ES-I3 (cell line): Measurements from ENCODE around the gene CFAP61.
"Not testable (repeated sequence)": the region's sequence is repeated elsewhere in the genome, so short reads cannot be mapped to it uniquely, and the experiment has no call there.

Source experiments
- H3K36me3 ChIP-seq: 2 replicates; pipeline ENCODE4 v1.6.1; 2013; ENCODE audit warnings: mild to moderate bottlenecking, low read length, control low read depth, moderate library complexity; ENCODE audit not compliant: insufficient read depth
- H3K4me1 ChIP-seq: 2 replicates; pipeline ENCODE4 v1.6.1; 2013; ENCODE audit warnings: mild to moderate bottlenecking, control low read depth, low read length; ENCODE audit not compliant: insufficient read depth
- H3K9ac ChIP-seq: 2 replicates; pipeline ENCODE4 v1.6.1; 2013; ENCODE audit warnings: low read depth, mild to moderate bottlenecking, low read length, moderate library complexity
- H3K9me3 ChIP-seq: 2 replicates; pipeline ENCODE4 v1.6.1; 2013; ENCODE audit warnings: mild to moderate bottlenecking, low read length, moderate library complexity; ENCODE audit not compliant: control insufficient read depth, insufficient read depth

CFAP61 gene

GRCh38 chr20:20209684-20210083, 157.4 kb downstream of the CFAP61 start:
- H3K4me1 ChIP-seq: no peaks in the 10 kb centered on the region
- H3K36me3 ChIP-seq: no peaks in the 10 kb centered on the region
- no peaks in the 10 kb centered on the region for H3K9me3 ChIP-seq
- H3K9ac ChIP-seq: no peak overlapping the region

DNA sequence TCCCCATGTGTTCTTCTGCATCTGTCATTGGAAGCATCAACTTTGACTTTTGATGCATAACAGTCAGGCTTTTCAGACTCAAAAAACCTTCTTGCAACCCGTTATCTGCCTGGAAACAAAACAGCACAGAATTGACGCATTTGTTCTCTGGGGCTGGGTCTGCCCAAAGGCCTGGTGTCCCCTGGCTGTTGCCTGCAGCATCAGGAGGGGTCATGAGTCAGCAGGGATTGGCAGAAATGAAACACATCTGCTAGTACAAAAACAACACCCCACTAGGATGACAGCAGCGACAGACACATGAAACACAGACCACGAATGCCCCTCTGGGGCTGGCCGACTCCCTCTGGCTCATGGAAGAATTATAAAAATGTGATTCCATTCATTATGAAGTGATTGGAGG, 158.0 kb downstream of the CFAP61 start:
- Histone ChIP-seq H3K4me1 (no peaks in the 10 kb centered on the region), H3K9ac (no peak overlapping the region), H3K9me3 (no peaks in the 10 kb centered on the region), H3K36me3 (no peaks in the 10 kb centered on the region)

DNA sequence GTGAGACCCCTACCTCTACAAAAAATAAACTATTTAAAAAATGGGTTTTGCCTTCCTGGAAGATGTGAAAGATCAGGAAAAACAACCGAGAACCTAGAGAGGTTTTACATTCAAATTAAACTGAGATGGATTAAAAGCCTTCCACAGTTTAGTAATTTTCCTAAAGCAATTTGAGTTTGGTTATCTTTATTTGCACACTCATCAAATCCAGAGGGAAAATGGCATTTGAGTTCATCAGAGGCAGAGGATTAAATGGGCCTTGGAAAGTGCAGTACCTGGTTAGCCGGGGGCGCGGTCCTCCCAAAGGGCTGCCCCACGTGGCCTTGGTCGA, 158.6 kb downstream of the CFAP61 start:
- Histone ChIP-seq H3K9me3 (no peaks in the 10 kb centered on the region), H3K9ac (no peak overlapping the region), H3K4me1 (no peaks in the 10 kb centered on the region), H3K36me3 (no peaks in the 10 kb centered on the region)

GRCh38 chr20:20211274-20211987, 159.1 kb downstream of the CFAP61 start:
- Histone ChIP-seq H3K4me1 (no peaks in the 10 kb centered on the region), H3K9ac (no peak overlapping the region), H3K9me3 (no peaks in the 10 kb centered on the region), H3K36me3 (no peaks in the 10 kb centered on the region)

DNA sequence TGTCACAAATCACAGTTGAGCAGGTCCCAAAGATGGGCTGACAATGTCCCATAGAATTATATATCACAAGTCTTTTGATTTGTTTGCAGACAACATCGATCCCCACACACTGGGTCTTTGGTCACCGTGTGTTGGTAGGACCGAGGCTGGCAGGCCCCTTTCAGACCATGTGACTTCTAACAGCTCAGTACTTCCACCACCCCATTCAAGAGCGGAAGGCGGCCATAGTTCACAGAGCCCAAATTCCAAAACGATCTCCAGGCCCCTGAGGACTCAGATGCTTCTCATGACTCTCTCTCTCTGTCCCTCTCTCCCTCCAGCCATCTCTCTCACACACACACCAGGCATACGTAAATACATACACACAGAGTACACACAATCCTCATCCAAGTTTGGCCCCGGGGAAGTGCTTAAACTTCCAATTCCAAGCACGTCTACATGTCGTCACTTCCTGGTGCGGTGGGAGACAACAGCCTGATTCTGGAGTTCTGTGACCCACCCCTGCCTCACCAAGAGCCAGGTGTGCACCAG, 159.7 kb downstream of the CFAP61 start:
- Histone ChIP-seq H3K4me1 (no peaks in the 10 kb centered on the region), H3K9me3 (no peaks in the 10 kb centered on the region), H3K36me3 (no peaks in the 10 kb centered on the region), H3K9ac (no peak overlapping the region)

- H3K4me1 ChIP-seq: no peaks in the 10 kb centered on the region
- no peaks in the 10 kb centered on the region for H3K9me3 ChIP-seq
- no peaks in the 10 kb centered on the region for H3K36me3 ChIP-seq
- H3K9ac ChIP-seq: no peak overlapping the region
Measured at GRCh38 chr20:20212675-20213096, 160.4 kb downstream of the CFAP61 start.

DNA sequence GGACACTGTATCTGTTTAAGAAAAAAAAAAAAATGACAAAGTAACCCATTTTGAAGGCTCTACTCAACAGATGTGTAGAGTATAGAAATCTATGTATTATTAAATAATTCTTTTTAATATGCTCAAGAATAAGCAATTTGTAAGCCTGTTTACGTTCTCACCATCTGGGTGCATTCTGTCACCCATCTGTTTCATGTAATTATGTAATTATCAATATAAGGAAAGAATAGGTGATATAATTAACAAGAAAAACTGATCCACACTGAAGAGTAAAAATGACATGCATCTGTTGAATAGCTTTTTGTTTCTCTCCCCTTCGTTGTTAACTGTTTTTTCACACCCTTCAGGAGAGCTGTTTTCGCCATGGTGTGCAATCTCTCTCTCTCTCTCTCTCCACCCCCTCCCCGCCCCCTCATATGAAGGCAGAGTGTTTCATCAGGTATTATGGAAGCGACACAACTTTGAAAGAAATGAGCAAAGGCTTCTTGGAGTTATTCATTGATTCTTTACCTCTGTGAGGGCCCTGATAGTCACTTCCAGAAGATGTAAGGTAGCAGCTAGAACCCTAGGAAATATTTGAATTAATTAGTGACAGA, 161.3 kb downstream of the CFAP61 start:
- H3K9ac ChIP-seq: no peak overlapping the region
- H3K9me3 ChIP-seq: no peaks in the 10 kb centered on the region
- H3K36me3 ChIP-seq: no peaks in the 10 kb centered on the region
- H3K4me1 ChIP-seq: no peaks in the 10 kb centered on the region

DNA sequence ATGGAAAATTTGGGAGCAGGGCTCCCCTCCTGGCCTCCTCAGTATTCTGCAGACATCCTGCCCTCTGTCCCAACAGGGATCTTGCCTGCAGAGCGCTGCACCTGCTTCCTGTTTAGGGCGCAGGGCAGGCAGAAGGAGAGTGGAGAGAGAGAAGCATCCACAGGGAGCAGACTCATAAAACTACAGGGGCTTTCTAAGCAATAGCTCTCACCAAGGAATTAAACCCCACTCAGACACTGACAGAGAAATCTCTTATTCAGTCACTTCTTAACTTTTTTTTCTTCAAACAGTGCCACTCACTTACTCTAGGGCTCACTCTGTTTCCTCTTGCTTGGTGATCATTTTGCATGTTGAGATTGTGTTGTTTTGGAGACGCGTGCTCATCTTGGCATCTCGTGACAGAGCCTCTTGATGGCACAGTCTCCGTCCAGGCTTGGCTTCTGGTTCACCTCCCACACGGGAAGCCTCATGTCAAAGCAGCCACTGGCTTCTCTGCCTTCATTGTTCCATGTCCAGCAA, 162.5 kb downstream of the CFAP61 start:
- Histone ChIP-seq H3K36me3 (no peaks in the 10 kb centered on the region), H3K4me1 (no peaks in the 10 kb centered on the region), H3K9me3 (no peaks in the 10 kb centered on the region), H3K9ac (no peak overlapping the region)

- H3K36me3 ChIP-seq: no peaks in the 10 kb centered on the region
- no peaks in the 10 kb centered on the region for H3K9me3 ChIP-seq
- no peaks in the 10 kb centered on the region for H3K4me1 ChIP-seq
- H3K9ac ChIP-seq: no peak overlapping the region
Measured at GRCh38 chr20:20215976-20216727, 163.8 kb downstream of the CFAP61 start.

DNA sequence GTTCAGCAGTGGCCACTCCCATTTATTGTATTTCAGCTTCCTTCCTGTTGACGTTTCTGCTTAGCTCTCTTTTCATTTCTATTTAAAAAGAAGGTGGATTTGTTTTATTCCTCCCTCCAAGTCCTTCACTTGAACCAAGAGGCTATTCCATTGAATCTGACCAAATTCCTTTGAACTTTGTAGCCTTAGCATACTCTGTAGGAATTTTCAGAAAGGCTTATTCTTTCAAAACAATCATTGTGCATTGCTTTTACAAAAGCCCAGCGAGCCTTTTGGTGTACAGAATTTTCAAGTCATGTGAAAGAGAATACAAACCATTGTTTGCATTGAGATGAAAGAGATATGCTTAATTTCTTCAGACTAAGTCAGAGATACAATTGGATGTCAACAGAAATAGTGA, 164.6 kb downstream of the CFAP61 start:
- H3K4me1 ChIP-seq: no peaks in the 10 kb centered on the region

GRCh38 chr20:20217621-20218020, 165.3 kb downstream of the CFAP61 start:
- Histone ChIP-seq H3K9me3 (no peaks in the 10 kb centered on the region), H3K4me1 (no peaks in the 10 kb centered on the region), H3K9ac (no peak overlapping the region), H3K36me3 (no peaks in the 10 kb centered on the region)

More for the DNA sequence above, 164.6 kb downstream of the CFAP61 start:
- H3K36me3 ChIP-seq: no peaks in the 10 kb centered on the region
- no peaks in the 10 kb centered on the region for H3K9me3 ChIP-seq
- H3K9ac ChIP-seq: no peak overlapping the region

DNA sequence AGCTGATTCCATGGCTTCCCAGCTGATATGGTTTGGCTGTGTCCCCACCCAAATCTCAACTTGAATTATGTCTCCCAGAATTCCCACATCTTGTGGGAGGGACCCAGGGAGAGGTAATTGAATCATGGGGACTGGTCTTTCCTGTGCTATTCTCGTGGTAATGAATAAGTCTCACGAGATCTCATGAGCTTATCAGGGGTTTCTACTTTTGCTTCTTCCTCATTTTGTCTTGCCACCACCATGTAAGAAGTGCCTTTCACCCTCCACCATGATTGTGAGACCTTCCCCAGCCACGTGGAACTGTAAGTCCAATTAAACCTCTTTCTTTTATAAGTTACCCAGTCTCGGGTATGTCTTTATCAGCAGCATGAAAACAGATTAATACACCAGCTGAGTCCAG, 165.8 kb downstream of the CFAP61 start:
- H3K9ac ChIP-seq, H3K9me3 ChIP-seq, H3K36me3 ChIP-seq, H3K4me1 ChIP-seq: not testable (repeated sequence)

GRCh38 chr20:20219016-20219415, 166.7 kb downstream of the CFAP61 start:
- Histone ChIP-seq H3K9me3 (no peaks in the 10 kb centered on the region), H3K36me3 (no peaks in the 10 kb centered on the region), H3K9ac (no peak overlapping the region), H3K4me1 (no peaks in the 10 kb centered on the region)

DNA sequence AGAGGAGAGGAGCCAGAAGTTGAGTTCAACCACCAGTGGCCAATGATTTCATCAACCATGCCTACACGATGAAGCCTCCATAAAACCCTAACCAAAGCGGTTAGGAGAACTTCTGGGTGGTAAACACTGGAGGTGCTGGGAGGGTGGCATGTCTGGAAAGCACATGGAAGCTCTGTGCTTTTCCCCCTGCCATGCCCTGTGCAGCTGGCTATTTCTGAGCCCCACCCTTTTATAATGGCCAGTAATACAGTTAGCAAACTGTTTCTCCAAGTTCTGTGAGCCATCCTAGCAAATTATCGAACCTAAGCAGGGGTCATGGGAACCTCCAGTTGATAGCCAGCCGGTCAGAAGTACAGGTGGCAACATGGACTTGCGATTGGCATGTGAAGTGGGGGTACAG, 167.8 kb downstream of the CFAP61 start:
- H3K36me3 ChIP-seq: no peaks in the 10 kb centered on the region
- H3K4me1 ChIP-seq: peaks cover 3% of the 10 kb centered on the region; the same call in 1 of the 2 replicates
- no peak overlapping the region for H3K9ac ChIP-seq
- no peaks in the 10 kb centered on the region for H3K9me3 ChIP-seq
